T47D (cell line): ENCODE results near the gene AHRR.

Experiments
- DNase-seq, 2 experiments: peaks; one replicate each; pipeline versions ENCODE4 v3.0.0 to v3.0.0-alpha.2; 2011 to 2012; ENCODE audit warnings: low read depth in 1 of 2, low spot score in 1 of 2
- JUND ChIP-seq: IDR thresholded peaks from 2 replicates; pipeline ENCODE4 v1.6.1; 2012; ENCODE audit warnings: low read depth
- in situ Hi-C: cut with HindIII; loops from 2 replicates; pipeline ENCODE4 v1.10.0; 2016; ENCODE audit warnings: low sequenced_read_pairs, low pct_unique_long_range_greater_than_20kb

Gene AHRR

GRCh38 chr5:432201-432927, 110.8 kb downstream of the AHRR start:
- no peak for DNase-seq
- in situ Hi-C loops, result no loop called here
- TF ChIP-seq JUND, result no peak

GRCh38 chr5:432928-433791, 111.6 kb downstream of the AHRR start:
- no peak for DNase-seq
- TF ChIP-seq JUND, result no peak
- in situ Hi-C loops, result no loop called here

DNA sequence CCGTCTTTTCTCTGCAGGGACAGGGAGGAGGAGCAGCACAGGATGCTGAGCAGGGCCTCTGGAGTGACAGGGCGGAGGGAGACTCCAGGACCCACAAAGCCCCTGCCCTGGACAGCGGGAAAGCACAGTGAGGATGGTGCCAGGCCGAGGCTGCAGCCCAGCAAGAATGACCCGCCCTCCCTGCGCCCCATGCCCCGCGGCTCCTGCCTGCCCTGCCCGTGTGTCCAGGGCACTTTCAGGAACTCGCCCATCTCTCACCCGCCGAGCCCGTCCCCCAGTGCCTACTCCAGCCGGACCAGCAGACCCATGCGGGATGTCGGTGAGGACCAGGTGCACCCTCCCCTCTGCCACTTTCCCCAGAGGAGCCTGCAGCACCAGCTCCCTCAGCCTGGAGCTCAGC, 112.3 kb downstream of the AHRR start:
- TF ChIP-seq JUND, result no peak
- DNase-seq, result no peak
- in situ Hi-C loops, result no loop called here

DNA sequence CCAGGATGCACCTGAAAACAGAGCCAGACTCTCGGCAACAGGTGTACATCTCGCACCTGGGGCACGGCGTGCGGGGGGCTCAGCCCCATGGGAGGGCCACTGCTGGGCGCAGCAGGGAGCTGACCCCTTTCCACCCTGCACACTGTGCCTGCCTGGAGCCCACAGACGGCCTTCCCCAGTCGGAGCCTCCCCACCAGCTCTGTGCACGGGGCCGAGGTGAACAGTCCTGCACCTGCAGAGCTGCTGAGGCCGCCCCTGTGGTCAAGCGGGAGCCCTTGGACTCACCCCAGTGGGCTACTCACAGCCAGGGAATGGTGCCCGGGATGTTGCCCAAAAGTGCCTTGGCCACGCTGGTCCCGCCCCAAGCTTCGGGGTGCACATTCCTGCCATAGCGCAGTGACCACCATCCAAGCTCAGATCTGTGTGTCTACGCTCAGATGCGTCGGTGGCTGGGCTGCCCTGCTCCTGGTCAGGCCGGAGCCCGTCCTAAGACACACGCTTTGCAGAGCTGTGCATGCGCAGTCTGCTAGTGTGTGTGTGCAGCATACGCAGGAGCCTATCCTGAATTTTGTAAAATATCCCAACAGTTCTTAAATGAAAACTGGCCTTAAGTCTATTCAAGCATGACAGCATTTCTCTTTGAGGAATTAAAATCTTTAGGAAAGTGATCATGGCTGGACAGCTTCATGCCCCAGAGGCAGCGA, 113.1 kb downstream of the AHRR start:
- TF ChIP-seq JUND, result no peak
- DNase-seq, result no peak
- in situ Hi-C loops, result no loop called here

GRCh38 chr5:435156-435790, 113.8 kb downstream of the AHRR start:
- no peak for TF ChIP-seq JUND
- no peak for DNase-seq
- in situ Hi-C loops, result no loop called here

- DNase-seq, result peak; percentile 81 to 92
- TF ChIP-seq JUND, result no peak
- in situ Hi-C loops, result no loop called here
Measured at GRCh38 chr5:435961-436640, 114.6 kb downstream of the AHRR start.

DNA sequence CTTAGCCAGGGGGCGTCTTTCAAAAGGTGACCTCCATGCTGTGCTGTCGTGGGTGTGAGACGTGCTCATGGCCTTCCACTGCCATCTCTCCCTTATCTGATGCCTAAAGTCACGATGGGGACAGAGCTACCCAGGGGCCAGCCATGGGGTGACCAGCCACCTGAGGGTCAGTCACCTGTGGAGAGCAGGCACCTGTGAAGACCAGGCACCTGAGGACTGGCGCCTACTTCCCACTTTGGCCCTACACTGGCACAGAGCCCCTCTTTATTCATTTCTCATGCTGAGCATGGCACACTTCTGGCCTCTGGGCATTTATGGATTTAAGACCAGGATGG, 115.1 kb downstream of the AHRR start:
- no peak for DNase-seq

GRCh38 chr5:437281-437771, 115.8 kb downstream of the AHRR start:
- DNase-seq, result no peak
- no peak for TF ChIP-seq JUND
- in situ Hi-C loops, result no loop called here

More for the DNA sequence above, 115.1 kb downstream of the AHRR start:
- in situ Hi-C loops, result no loop called here
- TF ChIP-seq JUND, result no peak

- DNase-seq, result no peak
- no peak for TF ChIP-seq JUND
- in situ Hi-C loops, result no loop called here
Measured at GRCh38 chr5:438481-438981, 117.0 kb downstream of the AHRR start.

GRCh38 chr5:439181-439580, 117.7 kb downstream of the AHRR start:
- no peak for DNase-seq
- no peak for TF ChIP-seq JUND
- in situ Hi-C loops, result no loop called here

DNA sequence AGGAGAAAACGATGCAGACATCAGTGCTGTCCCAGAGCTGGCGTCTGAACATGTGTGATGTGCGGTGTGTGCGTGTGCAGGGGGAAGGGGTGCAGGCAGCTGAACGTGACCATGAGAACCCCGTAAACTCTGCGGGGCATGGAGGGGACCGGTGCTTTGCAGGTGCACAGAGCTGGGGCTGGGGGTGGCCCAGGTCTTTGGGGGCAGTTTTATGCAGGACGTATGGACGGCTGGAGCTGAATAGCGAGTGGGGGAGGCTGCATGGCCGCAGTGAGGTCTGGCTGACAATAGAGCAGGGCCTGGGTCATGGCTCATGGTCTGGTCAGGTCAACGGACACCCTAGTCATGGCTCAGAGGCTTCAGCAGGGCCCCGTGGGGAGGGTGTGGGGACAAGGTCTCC, 118.1 kb downstream of the AHRR start:
- no peak for TF ChIP-seq JUND
- in situ Hi-C loops, result no loop called here
- DNase-seq, result no peak
